GM18868 (cell line): ENCODE data around the gene FREM2.

Experiments
- ATAC-seq: cut with Tn5 transposase; IDR thresholded peaks from one replicate; pipeline ENCODE4 v1.9.1; 2021; ENCODE audit warnings: mild to moderate bottlenecking, moderate library complexity; ENCODE audit not compliant: unreplicated experiment

The FREM2 gene

DNA sequence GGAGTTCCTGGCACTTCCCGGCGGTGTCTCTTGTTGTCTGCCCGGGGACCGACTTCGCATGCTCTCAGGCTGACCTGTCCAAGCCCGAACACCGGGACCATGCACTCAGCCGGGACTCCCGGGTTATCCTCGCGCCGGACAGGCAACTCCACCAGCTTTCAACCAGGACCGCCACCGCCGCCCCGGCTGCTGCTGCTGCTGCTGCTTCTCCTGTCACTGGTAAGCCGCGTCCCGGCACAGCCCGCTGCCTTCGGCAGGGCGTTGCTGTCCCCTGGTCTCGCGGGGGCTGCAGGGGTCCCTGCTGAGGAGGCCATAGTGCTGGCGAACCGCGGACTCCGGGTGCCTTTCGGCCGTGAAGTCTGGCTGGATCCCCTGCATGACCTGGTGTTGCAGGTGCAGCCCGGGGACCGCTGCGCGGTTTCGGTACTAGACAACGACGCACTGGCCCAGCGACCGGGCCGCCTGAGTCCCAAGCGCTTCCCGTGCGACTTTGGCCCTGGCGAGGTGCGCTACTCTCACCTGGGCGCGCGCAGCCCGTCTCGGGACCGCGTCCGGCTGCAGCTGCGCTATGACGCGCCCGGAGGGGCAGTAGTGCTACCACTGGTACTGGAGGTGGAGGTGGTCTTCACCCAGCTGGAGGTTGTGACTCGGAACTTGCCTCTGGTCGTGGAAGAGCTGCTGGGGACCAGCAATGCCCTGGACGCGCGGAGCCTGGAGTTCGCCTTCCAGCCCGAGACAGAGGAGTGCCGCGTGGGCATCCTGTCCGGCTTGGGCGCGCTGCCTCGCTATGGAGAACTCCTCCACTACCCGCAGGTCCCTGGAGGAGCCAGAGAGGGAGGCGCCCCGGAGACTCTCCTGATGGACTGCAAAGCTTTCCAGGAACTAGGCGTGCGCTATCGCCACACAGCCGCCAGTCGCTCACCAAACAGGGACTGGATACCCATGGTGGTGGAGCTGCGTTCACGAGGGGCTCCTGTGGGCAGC, 661 bp downstream of the FREM2 start:
- ATAC-seq = peak; percentile 11

DNA sequence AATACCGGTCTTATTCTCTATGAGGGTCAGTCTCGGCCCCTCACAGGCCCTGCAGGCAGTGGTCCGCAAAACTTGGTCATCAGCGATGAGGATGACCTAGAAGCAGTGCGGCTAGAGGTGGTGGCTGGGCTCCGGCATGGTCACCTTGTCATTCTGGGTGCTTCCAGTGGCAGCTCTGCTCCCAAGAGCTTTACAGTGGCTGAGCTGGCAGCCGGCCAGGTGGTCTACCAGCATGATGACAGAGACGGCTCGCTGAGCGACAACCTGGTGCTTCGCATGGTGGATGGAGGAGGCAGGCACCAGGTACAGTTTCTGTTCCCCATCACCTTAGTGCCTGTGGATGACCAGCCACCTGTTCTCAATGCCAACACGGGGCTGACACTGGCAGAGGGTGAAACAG, 1.8 kb downstream of the FREM2 start:
- no peak for ATAC-seq

GRCh38 chr13:38690231-38690630, 3.4 kb downstream of the FREM2 start:
- no peak for ATAC-seq

DNA sequence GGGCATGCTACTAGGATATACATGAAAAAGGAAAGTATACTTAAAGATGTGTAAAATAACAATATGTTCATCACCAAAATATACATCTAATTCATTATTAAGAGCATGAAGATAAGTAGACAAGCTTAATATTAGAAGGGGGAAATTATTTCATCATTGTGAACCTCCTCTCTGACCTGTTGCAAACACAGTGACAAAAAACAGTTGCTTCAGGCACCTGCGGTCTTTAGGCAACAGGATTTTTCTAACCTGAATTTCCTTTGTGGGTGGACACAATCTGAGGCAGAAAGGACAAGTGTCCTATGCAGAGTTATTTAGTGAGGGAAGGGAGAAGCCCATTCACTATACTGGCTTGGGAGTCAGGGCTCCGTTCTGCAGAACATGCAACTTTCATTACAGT, 6.3 kb downstream of the FREM2 start:
- ATAC-seq = no peak

GRCh38 chr13:38693641-38694040, 6.8 kb downstream of the FREM2 start:
- ATAC-seq = no peak

DNA sequence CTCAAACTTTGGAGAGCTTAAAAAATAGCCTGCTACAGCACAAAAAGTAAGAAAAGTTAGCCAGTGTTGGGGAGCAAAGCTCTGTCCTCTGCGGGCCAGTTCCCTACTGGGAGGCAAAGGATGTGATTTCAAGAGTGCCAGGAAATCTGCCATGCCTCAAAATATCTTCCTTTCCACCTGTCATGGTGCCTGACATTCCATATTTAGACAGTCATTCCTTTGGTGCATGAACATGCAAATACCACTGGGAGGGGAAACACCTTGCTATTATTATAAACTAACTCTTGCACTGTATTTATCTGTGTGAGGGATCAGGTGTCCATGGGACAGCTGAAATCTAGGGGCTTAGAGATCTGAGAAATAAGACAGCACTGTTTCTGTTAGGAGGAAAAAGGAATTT, 10.3 kb downstream of the FREM2 start:
- no peak for ATAC-seq

DNA sequence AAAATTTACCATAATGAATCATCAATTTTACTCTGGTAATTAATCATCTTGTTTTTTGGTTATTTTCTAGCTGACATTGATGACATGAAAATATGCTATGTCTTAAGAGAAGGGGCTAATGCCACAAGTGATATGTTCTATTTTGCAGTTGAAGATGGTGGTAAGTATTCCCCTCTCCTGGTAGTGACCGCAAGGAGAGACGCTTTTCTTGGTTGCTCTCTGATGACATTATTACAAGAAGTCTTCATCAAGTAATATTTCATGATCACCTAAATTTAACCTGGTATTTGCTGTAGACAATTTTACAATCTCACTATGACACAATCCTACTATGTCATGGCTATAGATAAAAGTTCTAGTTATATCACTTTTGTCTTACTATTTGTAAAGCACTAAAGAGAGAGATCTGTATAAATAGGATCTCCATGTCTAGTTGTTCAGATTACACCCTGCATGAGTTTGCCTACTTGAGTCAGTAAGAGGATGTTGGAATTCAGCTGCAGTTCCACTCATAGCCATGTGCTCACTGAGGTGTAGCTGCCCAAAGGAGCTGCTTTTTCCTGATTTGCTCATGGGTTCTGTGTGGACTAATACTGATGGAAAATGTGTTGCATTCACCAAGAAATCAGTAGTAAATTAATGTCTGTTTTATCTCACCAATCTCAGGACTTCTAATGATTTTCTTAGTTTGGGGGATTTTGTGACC, 10.9 kb downstream of the FREM2 start:
- ATAC-seq = no peak

DNA sequence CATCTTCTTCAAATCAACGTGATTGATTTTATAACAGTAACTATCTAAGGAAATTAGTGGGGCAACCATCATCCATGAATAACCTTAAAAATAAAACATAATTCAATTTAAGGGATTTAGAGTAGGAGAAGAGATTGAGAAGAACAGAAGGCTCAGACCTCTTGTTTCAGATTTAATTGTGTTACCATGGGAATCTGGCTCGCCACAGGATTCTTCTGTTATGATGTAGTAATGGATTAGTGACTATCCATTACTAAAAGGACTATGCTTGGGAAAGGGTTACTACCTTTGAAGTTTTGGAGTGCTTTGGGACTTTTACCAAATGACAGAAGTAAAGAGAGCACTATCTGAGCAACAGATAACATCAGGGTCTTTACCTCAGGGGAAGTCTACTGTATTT, 13.2 kb downstream of the FREM2 start:
- no peak for ATAC-seq

DNA sequence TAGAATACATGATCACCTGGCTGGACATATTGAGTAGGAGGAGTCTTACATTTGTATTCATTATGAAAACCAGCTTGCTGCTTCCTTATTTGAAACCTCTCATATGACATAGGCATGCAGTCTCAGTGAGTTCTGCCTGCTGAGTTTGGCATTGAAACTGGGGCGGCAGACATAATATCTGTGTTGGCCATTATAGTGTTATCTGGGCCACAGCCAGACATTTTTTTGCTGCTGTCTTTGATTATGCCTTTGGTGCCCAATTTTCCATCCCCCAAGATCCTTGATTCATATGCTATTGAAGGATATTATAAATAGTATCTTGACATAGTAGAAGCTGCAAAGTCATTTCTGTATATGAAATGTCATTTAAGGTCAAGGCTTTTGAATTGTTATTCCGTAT, 15.8 kb downstream of the FREM2 start:
- no peak for ATAC-seq

- no peak for ATAC-seq
These were observed 16.4 kb downstream of the FREM2 start for GRCh38 chr13:38703255-38703654.

- no peak for ATAC-seq
These were observed 18.5 kb downstream of the FREM2 start for GRCh38 chr13:38705365-38705764.

DNA sequence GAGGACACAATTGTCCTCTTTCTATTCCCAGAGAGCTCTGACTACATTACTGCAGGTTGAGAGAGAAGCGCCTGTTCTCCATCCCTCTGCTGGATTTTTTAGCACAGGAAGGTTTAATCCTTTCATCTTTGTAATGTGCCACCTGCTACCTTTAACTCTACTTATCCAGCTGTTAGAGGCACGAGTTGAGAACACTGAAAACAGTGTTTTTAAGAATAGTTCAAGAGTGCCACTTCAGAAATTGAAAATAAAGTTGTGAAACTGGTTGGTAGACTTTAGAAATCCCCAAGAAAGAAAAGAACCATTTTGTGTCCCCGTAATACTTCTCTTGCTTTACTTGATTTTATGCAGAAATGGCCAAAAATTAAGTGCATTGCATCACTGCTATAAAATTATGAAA, 20.6 kb downstream of the FREM2 start:
- no peak for ATAC-seq

DNA sequence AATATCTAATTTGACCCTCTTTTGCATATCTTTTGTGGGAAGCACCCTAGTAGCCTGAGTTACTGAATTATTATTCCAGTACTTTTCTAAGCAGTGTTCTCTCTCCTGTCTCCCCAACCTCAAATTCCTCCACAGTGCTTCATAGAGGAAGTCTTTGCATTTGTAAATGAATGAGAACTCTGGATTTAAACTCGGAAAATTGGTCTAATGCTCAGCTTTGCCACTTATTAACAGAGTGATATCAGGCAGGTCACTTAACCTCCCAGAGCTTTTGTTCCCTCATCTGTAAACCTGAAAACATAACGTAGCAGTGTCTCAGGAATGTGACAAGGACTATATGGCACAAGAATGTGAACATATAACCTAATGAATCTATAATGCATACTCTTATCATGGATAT, 26.2 kb downstream of the FREM2 start:
- no peak for ATAC-seq

- no peak for ATAC-seq
These were observed 31.5 kb downstream of the FREM2 start for GRCh38 chr13:38718374-38718773.

DNA sequence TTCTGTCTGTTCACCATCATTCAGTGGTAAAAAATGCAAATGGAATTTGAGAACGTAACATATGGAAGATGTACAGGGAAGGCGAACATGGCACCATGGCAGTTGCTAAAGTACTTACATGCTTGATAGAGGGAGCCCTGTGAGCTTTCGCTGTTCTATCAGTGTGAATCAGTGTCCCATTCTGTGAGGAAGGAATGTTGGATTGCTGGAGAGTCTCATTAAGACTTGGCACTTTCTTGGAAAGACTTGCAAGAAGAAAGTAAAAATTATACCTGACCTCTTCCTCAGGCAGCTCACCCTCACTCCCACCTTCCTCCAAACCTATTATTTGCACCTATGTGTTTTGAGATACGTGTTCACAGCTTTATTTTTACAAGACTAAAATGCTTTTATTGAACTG, 43.5 kb downstream of the FREM2 start:
- ATAC-seq = no peak

DNA sequence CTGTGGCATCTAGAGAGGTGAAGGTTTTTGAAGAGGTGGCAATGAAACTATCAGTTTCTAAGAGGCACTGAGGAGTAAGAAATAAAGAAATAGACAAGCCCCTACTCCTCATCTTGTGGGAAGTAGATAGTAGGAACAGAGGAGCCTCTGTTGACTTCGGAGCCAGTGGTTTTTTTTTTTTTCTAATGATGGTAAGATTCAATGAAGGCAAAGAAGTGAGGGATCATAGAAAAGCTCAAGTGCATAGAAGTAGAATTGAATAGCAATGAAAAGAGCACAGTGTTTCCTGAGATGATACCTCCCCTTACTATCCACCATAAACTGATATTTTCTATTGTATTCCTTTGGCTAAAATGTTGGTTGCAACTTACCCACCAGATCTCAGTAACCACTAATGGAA, 46.3 kb downstream of the FREM2 start:
- no peak for ATAC-seq

GRCh38 chr13:38735665-38736440, 49.0 kb downstream of the FREM2 start:
- ATAC-seq = no peak

DNA sequence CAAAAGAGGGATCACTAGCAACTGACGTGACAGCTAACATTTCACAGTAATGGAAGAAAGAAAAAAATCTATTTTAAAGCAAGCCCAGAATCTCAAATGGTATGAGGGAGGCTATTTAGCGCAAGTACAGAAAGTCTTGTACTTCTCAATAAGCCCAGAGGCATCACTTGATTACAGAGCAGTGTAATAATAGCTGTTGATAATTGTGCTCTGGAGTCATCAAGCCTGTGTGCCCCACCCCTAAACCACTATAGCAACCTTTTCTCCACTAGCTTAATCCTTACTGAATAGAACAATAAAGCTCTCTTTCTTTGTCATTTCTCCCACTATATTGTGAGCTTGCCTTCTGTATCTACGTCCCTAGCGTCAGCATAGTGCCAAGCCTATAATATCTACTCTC, 56.6 kb downstream of the FREM2 start:
- ATAC-seq = no peak

DNA sequence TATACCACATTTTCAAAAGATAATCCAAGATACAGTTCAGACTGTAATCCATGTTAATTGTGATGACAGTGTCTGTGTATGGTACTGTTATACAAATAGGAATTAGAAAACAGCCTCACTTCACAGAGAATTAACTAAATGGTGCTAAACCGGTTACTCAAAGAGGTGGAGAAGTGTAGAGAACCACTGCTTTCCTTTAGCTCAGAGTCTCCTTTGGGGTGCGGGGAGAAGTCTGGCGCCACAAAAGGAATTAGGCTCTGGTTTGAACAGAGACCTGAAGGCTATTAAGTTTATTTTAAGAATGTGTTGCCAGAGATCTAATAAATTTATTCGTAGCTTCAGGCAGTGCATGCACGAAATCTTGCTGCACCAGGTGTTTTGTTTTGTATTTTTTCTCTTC, 65.8 kb downstream of the FREM2 start:
- ATAC-seq = no peak

DNA sequence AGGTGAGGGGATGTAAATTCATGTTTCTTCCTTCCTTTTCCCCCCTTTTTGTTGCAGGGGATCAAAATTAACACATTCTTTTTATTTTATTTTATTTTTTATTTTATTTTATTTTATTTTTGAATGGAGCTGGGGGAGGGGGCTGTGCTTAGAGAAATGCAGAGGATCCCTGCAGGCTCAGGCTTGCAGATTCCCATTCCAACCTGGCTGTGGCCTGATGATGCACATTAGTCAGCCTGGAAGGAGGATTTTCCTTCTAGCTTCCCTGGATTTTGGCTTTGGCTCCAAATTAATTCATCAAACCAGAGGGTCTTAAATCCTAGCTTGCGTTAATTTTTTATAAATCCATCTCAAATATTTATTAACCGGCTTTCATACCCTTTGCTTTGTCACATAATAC, 67.0 kb downstream of the FREM2 start:
- ATAC-seq = no peak

- no peak for ATAC-seq
These were observed 68.9 kb downstream of the FREM2 start for GRCh38 chr13:38755793-38756192.
